ENCODE data around the gene FBN2. TPM values are rescaled to one million over a fixed set of nuclear protein-coding genes. Genes with fewer than 3 reads are reported as not detected.

The FBN2 gene
- polyA plus RNA-seq, 1 experiment, result 157 TPM

DNA sequence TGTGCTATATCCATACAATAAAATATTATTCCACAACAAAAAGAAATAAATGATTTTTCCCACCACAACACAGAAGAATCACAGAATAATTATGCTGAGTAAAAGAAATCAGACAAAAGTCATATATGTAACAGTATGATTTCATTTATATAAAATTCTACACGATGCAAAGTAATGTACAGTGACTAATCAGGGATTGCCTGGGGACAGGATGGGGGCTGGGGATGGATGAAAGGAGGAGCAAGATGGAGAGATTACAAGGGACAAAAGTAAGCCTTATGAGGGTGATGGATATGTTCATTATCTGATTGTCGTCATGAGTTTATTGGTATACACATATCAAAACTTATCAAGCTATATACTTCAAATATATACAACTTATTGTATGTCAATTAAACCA lies 154.0 kb downstream of the FBN2 start:
- H3K4me3 ChIP-seq (ENCODE audit: low read depth, low read length), result no peak overlapping the region
- DNase-seq (ENCODE audit: low read depth), result no peak
- no peaks in the 10 kb centered on the region for H3K27me3 ChIP-seq (ENCODE audit: control insufficient read depth, insufficient read depth, low read length)
- POLR2A ChIA-PET, result no interaction called here
- TF ChIP-seq, protein P1, sequence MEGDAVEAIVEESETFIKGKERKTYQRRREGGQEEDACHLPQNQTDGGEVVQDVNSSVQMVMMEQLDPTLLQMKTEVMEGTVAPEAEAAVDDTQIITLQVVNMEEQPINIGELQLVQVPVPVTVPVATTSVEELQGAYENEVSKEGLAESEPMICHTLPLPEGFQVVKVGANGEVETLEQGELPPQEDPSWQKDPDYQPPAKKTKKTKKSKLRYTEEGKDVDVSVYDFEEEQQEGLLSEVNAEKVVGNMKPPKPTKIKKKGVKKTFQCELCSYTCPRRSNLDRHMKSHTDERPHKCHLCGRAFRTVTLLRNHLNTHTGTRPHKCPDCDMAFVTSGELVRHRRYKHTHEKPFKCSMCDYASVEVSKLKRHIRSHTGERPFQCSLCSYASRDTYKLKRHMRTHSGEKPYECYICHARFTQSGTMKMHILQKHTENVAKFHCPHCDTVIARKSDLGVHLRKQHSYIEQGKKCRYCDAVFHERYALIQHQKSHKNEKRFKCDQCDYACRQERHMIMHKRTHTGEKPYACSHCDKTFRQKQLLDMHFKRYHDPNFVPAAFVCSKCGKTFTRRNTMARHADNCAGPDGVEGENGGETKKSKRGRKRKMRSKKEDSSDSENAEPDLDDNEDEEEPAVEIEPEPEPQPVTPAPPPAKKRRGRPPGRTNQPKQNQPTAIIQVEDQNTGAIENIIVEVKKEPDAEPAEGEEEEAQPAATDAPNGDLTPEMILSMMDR (IDR thresholded peaks at IDR 0.05; ENCODE audit: insufficient read depth, low read depth, low read length), result no peak
- H3K36me3 ChIP-seq (ENCODE audit: control insufficient read depth, insufficient read depth, low read length), result peaks cover 1% of the 10 kb centered on the region
- CTCF ChIA-PET, result no interaction called here

DNA sequence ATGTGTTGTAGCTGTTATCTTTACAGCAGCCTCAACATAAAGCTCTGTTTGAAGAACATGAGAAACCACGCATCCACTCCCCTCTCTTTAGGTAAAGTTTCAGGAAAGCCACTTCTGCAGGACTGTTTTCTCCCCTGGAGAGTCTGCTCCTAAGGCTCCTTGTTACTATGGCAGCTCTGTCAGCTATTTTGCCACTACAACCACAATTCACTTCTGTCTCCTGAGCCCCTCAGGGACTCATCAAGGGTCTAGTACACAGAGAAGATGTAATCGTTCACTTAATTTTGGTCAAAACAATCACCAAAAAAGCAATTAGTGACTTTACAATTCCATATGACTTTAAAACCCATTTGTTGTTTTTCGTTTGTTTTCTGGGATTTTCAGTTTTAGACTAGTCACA lies 157.7 kb downstream of the FBN2 start:
- Histone ChIP-seq H3K4me3 (ENCODE audit: low read depth, low read length) (no peak overlapping the region), H3K36me3 (ENCODE audit: control insufficient read depth, insufficient read depth, low read length) (peaks cover 4% of the 10 kb centered on the region), H3K27me3 (ENCODE audit: control insufficient read depth, insufficient read depth, low read length) (no peaks in the 10 kb centered on the region)
- ChIA-PET POLR2A (no interaction called here), CTCF (no interaction called here)
- no peak for DNase-seq (ENCODE audit: low read depth)
- TF ChIP-seq, protein P1 (IDR thresholded peaks at IDR 0.05; ENCODE audit: insufficient read depth, low read depth, low read length), result no peak

DNA sequence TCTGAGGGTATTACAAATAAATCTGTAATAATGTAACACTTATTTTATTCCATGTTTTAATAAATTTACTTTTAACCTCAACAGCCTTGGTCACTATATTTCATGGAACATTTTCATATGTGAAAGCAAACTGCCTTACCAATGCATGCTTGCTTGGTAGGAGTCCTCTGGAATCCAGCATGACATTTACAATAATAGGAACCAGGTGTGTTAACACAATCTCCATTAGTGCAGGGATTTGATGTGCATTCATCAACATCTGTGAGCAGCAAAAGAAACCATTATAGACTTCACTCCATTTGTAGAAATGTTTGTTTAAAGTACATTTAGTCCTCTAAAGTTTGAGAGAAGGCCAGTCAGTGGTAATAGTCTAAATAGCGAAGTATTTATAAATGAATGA lies 159.4 kb downstream of the FBN2 start:
- TF ChIP-seq, protein P1 (IDR thresholded peaks at IDR 0.05; ENCODE audit: insufficient read depth, low read depth, low read length), result no peak
- ChIA-PET CTCF (no interaction called here), POLR2A (no interaction called here)
- H3K36me3 ChIP-seq (ENCODE audit: control insufficient read depth, insufficient read depth, low read length), result peaks cover 5% of the 10 kb centered on the region
- H3K27me3 ChIP-seq (ENCODE audit: control insufficient read depth, insufficient read depth, low read length), result no peaks in the 10 kb centered on the region
- DNase-seq (ENCODE audit: low read depth), result no peak
- no peak overlapping the region for H3K4me3 ChIP-seq (ENCODE audit: low read depth, low read length)

DNA sequence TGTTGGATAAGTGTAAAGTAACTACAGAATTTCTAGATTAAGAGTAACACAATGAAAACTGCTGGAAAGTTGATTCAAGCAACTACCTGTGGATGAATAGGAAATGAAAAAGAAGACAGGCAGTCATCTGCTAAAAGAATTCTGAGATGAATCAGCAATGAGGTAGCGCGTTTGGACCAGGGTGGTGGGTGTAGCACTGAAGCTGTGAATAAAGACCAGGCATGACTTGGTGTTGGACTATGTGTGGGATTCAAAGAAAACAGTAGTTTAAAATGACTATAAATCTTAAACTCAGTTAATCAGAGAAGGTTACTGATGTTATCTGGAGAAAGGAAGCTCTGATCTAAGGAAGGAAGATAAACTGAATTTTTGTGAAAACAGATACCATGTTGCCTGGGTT lies 159.8 kb downstream of the FBN2 start:
- TF ChIP-seq, protein P1 (IDR thresholded peaks at IDR 0.05; ENCODE audit: insufficient read depth, low read depth, low read length), result no peak
- DNase-seq (ENCODE audit: low read depth), result no peak

DNA sequence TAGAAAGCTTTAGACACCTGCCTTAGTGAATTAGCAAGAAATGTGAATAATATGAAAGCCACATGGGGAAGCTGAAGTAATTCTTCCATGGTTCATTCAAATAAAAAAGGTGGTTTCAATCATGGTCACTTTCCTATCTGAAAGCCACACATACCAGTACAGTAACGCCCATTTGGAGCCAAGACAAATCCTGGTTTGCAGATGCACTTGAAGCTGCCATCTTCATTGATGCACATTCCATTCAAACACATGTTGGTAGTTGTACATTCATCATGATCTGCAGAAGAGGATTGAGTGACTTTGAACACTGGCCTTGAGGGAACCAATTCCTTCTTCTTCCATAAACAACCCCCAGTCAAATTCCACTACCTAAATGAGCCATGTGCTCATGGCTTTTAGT lies 161.5 kb downstream of the FBN2 start:
- ChIA-PET CTCF (interaction anchor here (1.2 kb wide), 1 partner anchor 122 kb away, joined by 4 read pairs; no protein-coding TSS in a partner anchor), POLR2A (no interaction called here)
- DNase-seq (ENCODE audit: low read depth), result no peak
- no peaks in the 10 kb centered on the region for H3K27me3 ChIP-seq (ENCODE audit: control insufficient read depth, insufficient read depth, low read length)
- H3K36me3 ChIP-seq (ENCODE audit: control insufficient read depth, insufficient read depth, low read length), result peaks cover 6% of the 10 kb centered on the region
- TF ChIP-seq, protein P1 (IDR thresholded peaks at IDR 0.05; ENCODE audit: insufficient read depth, low read depth, low read length), result no peak
- H3K4me3 ChIP-seq (ENCODE audit: low read depth, low read length), result no peak overlapping the region

More for the DNA sequence above, 159.8 kb downstream of the FBN2 start:
- CTCF ChIA-PET, result no interaction called here
- Histone ChIP-seq H3K27me3 (ENCODE audit: control insufficient read depth, insufficient read depth, low read length) (no peaks in the 10 kb centered on the region), H3K4me3 (ENCODE audit: low read depth, low read length) (no peak overlapping the region), H3K36me3 (ENCODE audit: control insufficient read depth, insufficient read depth, low read length) (peaks cover 6% of the 10 kb centered on the region)
- POLR2A ChIA-PET, result no interaction called here
